Measurements from ENCODE around the gene HBG1.
"Not testable (repeated sequence)": the region's sequence is repeated elsewhere in the genome, so short reads cannot be mapped to it uniquely, and the experiment has no call there.

Gene HBG1

GRCh38 chr11:5249807-5250396 lies at the start of gene HBG1:
Gene HBG1, minus strand, starts transcription at chr11:5249857. Its CDS starts 53 bp downstream, at chr11:5249804.
- not testable (repeated sequence) for H3K27ac ChIP-seq (ENCODE audit: low read depth, low read length); H3K4me1 ChIP-seq (ENCODE audit: control insufficient read depth, insufficient read depth, low read length); H3K9me3 ChIP-seq (ENCODE audit: control insufficient read depth, insufficient read depth, low read depth, low read length); H3K27me3 ChIP-seq (ENCODE audit: control insufficient read depth, insufficient read depth, low read length); H3K36me3 ChIP-seq (ENCODE audit: control insufficient read depth, insufficient read depth, low read length); H3K4me3 ChIP-seq (ENCODE audit: low read depth, low read length); H3K9ac ChIP-seq (ENCODE audit: low read length)

- Histone ChIP-seq H3K9me3 (ENCODE audit: control insufficient read depth, insufficient read depth, low read depth, low read length) (no peaks in the 10 kb centered on the region), H3K9ac (ENCODE audit: low read length) (no peak overlapping the region), H3K27ac (ENCODE audit: low read depth, low read length) (no peak overlapping the region), H3K4me3 (ENCODE audit: low read depth, low read length) (no peak overlapping the region), H3K4me1 (ENCODE audit: control insufficient read depth, insufficient read depth, low read length) (no peaks in the 10 kb centered on the region), H3K27me3 (ENCODE audit: control insufficient read depth, insufficient read depth, low read length) (no peaks in the 10 kb centered on the region), H3K36me3 (ENCODE audit: control insufficient read depth, insufficient read depth, low read length) (no peaks in the 10 kb centered on the region)
These were observed 48.8 kb upstream of the HBG1 start for GRCh38 chr11:5298451-5298850.

DNA sequence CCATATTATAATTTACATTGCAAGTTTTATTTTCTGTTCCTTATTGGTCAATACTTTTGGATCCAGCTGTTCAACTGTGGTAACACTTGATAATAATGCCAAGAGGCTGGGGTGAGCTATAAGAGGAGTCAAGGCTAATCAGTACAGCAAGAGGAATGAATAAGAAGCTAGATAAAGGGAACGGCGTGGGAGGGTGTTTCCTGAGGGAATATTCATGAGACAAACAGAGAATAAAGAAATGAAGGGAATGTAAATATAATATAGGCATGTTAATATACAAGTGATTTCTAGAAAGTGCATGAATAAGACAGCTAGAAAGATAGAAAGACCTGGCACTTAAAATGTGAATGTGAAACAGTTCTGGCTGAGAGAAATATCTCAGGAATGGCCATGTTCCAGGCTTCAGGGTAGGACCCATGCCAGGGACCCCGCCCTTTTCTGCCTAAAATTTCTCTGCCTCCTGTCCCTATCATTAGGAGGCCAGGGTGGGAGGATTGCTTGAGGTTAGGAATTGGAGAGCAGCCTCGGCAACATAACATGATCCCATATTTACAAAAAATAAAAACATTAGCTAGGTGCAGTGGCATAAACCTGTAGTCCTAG lies 48.2 kb upstream of the HBG1 start:
- Histone ChIP-seq H3K27ac (ENCODE audit: low read depth, low read length) (no peak overlapping the region), H3K4me1 (ENCODE audit: control insufficient read depth, insufficient read depth, low read length) (no peaks in the 10 kb centered on the region), H3K4me3 (ENCODE audit: low read depth, low read length) (no peak overlapping the region), H3K27me3 (ENCODE audit: control insufficient read depth, insufficient read depth, low read length) (no peaks in the 10 kb centered on the region), H3K9ac (ENCODE audit: low read length) (no peak overlapping the region), H3K36me3 (ENCODE audit: control insufficient read depth, insufficient read depth, low read length) (no peaks in the 10 kb centered on the region), H3K9me3 (ENCODE audit: control insufficient read depth, insufficient read depth, low read depth, low read length) (no peaks in the 10 kb centered on the region)

- H3K27ac ChIP-seq (ENCODE audit: low read depth, low read length); H3K9ac ChIP-seq (ENCODE audit: low read length); H3K4me3 ChIP-seq (ENCODE audit: low read depth, low read length); H3K9me3 ChIP-seq (ENCODE audit: control insufficient read depth, insufficient read depth, low read depth, low read length); H3K27me3 ChIP-seq (ENCODE audit: control insufficient read depth, insufficient read depth, low read length); H3K4me1 ChIP-seq (ENCODE audit: control insufficient read depth, insufficient read depth, low read length); H3K36me3 ChIP-seq (ENCODE audit: control insufficient read depth, insufficient read depth, low read length): not testable (repeated sequence)
These were observed 44.8 kb upstream of the HBG1 start for GRCh38 chr11:5294342-5294995.

- H3K4me1 ChIP-seq (ENCODE audit: control insufficient read depth, insufficient read depth, low read length), result no peaks in the 10 kb centered on the region
- no peaks in the 10 kb centered on the region for H3K9me3 ChIP-seq (ENCODE audit: control insufficient read depth, insufficient read depth, low read depth, low read length)
- H3K36me3 ChIP-seq (ENCODE audit: control insufficient read depth, insufficient read depth, low read length), result no peaks in the 10 kb centered on the region
- no peak overlapping the region for H3K4me3 ChIP-seq (ENCODE audit: low read depth, low read length)
- no peak overlapping the region for H3K9ac ChIP-seq (ENCODE audit: low read length)
- no peaks in the 10 kb centered on the region for H3K27me3 ChIP-seq (ENCODE audit: control insufficient read depth, insufficient read depth, low read length)
- H3K27ac ChIP-seq (ENCODE audit: low read depth, low read length), result no peak overlapping the region
These were observed 43.4 kb upstream of the HBG1 start for GRCh38 chr11:5293028-5293427.

- H3K27me3 ChIP-seq (ENCODE audit: control insufficient read depth, insufficient read depth, low read length), result no peaks in the 10 kb centered on the region
- H3K36me3 ChIP-seq (ENCODE audit: control insufficient read depth, insufficient read depth, low read length), result no peaks in the 10 kb centered on the region
- H3K9me3 ChIP-seq (ENCODE audit: control insufficient read depth, insufficient read depth, low read depth, low read length), result no peaks in the 10 kb centered on the region
- H3K27ac ChIP-seq (ENCODE audit: low read depth, low read length), result no peak overlapping the region
- H3K4me3 ChIP-seq (ENCODE audit: low read depth, low read length), result no peak overlapping the region
- no peak overlapping the region for H3K9ac ChIP-seq (ENCODE audit: low read length)
- no peaks in the 10 kb centered on the region for H3K4me1 ChIP-seq (ENCODE audit: control insufficient read depth, insufficient read depth, low read length)
These were observed 41.7 kb upstream of the HBG1 start for GRCh38 chr11:5291207-5291838.

- Histone ChIP-seq H3K4me3 (ENCODE audit: low read depth, low read length) (no peak overlapping the region), H3K27ac (ENCODE audit: low read depth, low read length) (no peak overlapping the region), H3K9ac (ENCODE audit: low read length) (no peak overlapping the region), H3K36me3 (ENCODE audit: control insufficient read depth, insufficient read depth, low read length) (no peaks in the 10 kb centered on the region), H3K4me1 (ENCODE audit: control insufficient read depth, insufficient read depth, low read length) (no peaks in the 10 kb centered on the region), H3K27me3 (ENCODE audit: control insufficient read depth, insufficient read depth, low read length) (no peaks in the 10 kb centered on the region), H3K9me3 (ENCODE audit: control insufficient read depth, insufficient read depth, low read depth, low read length) (no peaks in the 10 kb centered on the region)
These were observed 40.4 kb upstream of the HBG1 start for GRCh38 chr11:5290106-5290505.

GRCh38 chr11:5289696-5290095 lies 40.0 kb upstream of the HBG1 start:
- H3K9ac ChIP-seq (ENCODE audit: low read length), result no peak overlapping the region
- no peaks in the 10 kb centered on the region for H3K27me3 ChIP-seq (ENCODE audit: control insufficient read depth, insufficient read depth, low read length)
- no peak overlapping the region for H3K4me3 ChIP-seq (ENCODE audit: low read depth, low read length)
- H3K4me1 ChIP-seq (ENCODE audit: control insufficient read depth, insufficient read depth, low read length), result no peaks in the 10 kb centered on the region
- no peak overlapping the region for H3K27ac ChIP-seq (ENCODE audit: low read depth, low read length)
- no peaks in the 10 kb centered on the region for H3K36me3 ChIP-seq (ENCODE audit: control insufficient read depth, insufficient read depth, low read length)
- H3K9me3 ChIP-seq (ENCODE audit: control insufficient read depth, insufficient read depth, low read depth, low read length), result no peaks in the 10 kb centered on the region

DNA sequence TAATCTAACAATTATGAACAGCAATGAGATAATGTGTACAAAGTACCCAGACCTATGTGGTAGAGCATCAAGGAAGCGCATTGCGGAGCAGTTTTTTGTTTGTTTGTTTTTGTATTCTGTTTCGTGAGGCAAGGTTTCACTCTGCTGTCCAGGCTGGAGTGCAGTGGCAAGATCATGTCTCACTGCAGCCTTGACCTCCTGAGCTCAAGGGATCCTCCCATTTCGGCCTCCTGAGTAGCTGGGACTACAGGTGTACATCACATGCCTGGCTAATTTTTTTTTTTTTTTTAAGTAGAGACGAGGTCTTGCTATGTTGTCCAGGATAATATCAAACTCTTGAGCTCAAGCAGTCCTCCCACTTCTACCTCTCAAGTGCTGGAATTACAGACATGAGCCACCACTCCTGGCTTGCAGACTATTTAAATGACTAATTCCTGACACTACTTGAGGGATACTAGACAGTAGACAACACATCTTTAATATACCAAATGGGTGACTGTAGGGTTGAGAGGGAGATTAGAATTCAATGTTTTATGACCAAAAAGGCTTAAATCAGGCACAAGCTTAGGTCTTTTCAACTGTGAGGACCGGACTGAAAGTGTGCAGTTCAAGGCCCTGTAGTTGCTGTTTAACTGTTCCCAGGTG lies 39.4 kb upstream of the HBG1 start:
- H3K27ac ChIP-seq (ENCODE audit: low read depth, low read length), result no peak overlapping the region
- H3K9ac ChIP-seq (ENCODE audit: low read length), result no peak overlapping the region
- no peaks in the 10 kb centered on the region for H3K27me3 ChIP-seq (ENCODE audit: control insufficient read depth, insufficient read depth, low read length)
- H3K4me3 ChIP-seq (ENCODE audit: low read depth, low read length), result no peak overlapping the region
- H3K9me3 ChIP-seq (ENCODE audit: control insufficient read depth, insufficient read depth, low read depth, low read length), result no peaks in the 10 kb centered on the region
- no peaks in the 10 kb centered on the region for H3K36me3 ChIP-seq (ENCODE audit: control insufficient read depth, insufficient read depth, low read length)
- no peaks in the 10 kb centered on the region for H3K4me1 ChIP-seq (ENCODE audit: control insufficient read depth, insufficient read depth, low read length)

DNA sequence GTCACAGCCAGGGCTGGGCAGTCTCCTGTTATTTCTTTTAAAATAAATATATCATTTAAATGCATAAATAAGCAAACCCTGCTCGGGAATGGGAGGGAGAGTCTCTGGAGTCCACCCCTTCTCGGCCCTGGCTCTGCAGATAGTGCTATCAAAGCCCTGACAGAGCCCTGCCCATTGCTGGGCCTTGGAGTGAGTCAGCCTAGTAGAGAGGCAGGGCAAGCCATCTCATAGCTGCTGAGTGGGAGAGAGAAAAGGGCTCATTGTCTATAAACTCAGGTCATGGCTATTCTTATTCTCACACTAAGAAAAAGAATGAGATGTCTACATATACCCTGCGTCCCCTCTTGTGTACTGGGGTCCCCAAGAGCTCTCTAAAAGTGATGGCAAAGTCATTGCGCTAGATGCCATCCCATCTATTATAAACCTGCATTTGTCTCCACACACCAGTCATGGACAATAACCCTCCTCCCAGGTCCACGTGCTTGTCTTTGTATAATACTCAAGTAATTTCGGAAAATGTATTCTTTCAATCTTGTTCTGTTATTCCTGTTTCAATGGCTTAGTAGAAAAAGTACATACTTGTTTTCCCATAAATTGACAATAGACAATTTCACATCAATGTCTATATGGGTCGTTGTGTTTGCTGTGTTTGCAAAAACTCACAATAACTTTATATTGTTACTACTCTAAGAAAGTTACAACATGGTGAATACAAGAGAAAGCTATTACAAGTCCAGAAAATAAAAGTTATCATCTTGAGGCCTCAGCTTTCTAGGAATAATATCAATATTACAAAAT lies 38.6 kb upstream of the HBG1 start:
- no peak overlapping the region for H3K4me3 ChIP-seq (ENCODE audit: low read depth, low read length)
- no peak overlapping the region for H3K27ac ChIP-seq (ENCODE audit: low read depth, low read length)
- no peaks in the 10 kb centered on the region for H3K36me3 ChIP-seq (ENCODE audit: control insufficient read depth, insufficient read depth, low read length)
- H3K27me3 ChIP-seq (ENCODE audit: control insufficient read depth, insufficient read depth, low read length), result no peaks in the 10 kb centered on the region
- H3K9ac ChIP-seq (ENCODE audit: low read length), result no peak overlapping the region
- no peaks in the 10 kb centered on the region for H3K4me1 ChIP-seq (ENCODE audit: control insufficient read depth, insufficient read depth, low read length)
- H3K9me3 ChIP-seq (ENCODE audit: control insufficient read depth, insufficient read depth, low read depth, low read length), result no peaks in the 10 kb centered on the region
